ENCODE results near the gene LMOD1.
"Not testable (repeated sequence)": the region's sequence is repeated elsewhere in the genome, so short reads cannot be mapped to it uniquely, and the experiment has no call there.

LMOD1 gene

DNA sequence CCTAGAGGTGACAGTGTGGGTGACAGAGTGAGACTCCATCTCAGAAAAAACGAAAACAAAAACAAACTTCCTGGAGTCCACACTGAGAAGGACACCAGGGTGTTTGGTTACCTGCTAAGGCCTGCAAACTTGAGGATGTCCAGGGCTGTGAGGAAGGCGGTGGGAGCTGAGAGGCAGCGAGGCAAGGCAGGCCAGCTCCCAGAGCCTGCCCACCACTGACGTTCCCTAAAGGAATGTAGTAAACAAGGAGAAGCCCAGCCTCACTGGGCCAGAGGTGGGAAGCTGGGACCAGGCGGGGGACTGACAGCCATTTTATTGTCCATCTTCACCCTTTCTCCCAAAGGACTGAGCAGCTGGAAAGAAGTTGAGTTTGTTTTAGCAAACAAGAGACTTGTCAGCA is 33.5 kb downstream of the LMOD1 start:
- no peak for DNase-seq

DNA sequence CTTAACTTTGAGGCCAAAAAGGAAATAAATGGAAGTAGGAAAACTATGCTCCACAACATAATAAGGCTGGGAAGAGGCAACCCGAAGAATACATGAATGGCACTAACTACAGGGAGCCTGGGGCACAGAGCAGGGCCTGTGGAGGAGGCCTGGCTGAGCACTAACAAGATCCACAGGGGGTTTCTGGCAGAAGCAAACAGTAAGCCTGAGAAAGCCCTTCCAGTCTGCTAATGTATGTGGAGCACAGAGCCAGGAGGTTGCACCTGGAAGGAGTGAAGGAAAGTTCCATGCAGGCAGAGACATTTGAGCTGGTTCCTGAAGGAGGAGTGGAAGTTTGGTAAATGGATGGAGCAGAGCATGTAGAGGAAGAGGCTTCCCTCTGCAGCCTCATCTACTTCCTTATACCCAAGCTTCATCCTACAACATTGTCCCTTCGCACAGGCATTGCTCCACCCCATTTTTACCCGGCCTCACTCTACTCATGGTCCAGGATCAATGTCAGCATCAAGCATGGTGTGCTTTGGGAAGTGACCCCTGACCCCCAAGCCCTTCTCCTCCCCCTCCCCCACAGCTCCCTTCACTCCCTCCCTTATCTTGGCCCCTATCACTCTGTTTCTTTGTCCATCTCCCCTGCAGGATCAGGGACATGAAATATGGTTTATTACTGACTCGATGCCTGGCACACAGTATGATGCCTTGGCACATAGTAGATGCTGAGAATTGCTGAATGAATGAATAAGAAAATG is 34.3 kb downstream of the LMOD1 start:
- DNase-seq = no peak

- DNase-seq = no peak
Measured at GRCh38 chr1:201907621-201908020, 38.7 kb downstream of the LMOD1 start.

GRCh38 chr1:201906336-201906735 is 40.0 kb downstream of the LMOD1 start:
- DNase-seq = no peak

- no peak for DNase-seq
Measured at GRCh38 chr1:201905234-201905890, 41.0 kb downstream of the LMOD1 start.

- DNase-seq = no peak
Measured at GRCh38 chr1:201904579-201904978, 41.8 kb downstream of the LMOD1 start.

GRCh38 chr1:201903135-201903534 is 43.2 kb downstream of the LMOD1 start:
- no peak for DNase-seq

DNA sequence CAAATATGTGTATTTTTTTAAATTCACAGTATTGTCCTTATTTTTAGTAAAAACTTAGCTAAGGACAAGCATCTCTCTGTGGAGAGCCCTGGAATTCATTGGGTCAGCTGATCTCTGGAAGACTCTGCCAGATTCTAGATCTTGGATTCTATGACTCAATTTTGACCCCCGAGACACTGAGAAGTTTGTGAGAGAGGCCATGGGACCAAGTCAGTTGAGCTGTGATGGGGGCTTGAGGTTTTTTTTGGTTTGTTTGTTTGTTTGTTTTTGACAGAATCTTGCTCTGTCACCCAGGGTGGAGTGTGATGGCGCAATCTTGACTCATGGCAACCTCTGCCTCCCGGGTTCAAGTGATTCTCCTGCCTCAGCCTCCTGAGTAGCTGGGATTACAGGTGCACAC is 44.1 kb downstream of the LMOD1 start:
- no peak for DNase-seq

DNA sequence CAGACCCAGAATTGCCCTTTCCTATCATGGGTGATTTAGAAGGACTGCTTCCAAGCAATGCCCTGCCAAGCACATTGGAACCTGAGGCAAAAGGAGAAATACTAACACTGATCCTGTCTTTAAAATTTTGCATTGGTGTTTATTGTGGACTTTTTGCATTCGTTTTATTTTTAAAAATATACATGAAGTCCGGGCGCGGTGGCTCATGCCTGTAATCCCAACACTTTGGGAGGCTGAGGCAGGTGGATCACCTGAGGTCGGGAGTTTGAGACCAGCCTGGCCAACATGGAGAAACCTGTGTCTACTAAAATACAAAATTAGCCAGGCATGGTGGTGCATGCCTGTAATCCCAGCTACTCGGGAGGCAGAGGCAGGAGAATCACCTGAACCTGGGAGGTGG is 45.3 kb downstream of the LMOD1 start:
- DNase-seq = not testable (repeated sequence)

GRCh38 chr1:201900476-201900875 is 45.9 kb downstream of the LMOD1 start:
- no peak for DNase-seq

GRCh38 chr1:201899683-201900429 is 46.5 kb downstream of the LMOD1 start:
- no peak for DNase-seq

DNA sequence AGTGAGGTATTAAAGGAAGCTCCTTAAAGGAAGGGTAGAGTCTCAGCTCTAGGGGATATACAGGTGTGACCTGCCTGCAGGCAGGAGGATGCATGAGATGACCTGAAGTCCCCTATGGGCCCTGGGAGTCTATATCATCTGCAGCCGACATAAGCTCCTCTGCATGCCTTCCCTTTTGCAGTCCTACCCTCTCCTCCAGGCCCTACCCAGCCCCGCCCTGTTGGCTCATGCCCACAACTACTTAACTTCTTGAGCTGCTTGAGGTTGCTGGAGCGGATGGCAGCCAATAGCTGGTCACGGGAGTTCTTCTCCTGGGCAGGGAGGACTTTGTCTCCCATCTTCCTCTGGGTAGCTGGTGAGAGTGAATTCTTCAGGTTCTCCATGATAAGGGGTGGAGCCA is 47.4 kb downstream of the LMOD1 start:
- DNase-seq = no peak

DNA sequence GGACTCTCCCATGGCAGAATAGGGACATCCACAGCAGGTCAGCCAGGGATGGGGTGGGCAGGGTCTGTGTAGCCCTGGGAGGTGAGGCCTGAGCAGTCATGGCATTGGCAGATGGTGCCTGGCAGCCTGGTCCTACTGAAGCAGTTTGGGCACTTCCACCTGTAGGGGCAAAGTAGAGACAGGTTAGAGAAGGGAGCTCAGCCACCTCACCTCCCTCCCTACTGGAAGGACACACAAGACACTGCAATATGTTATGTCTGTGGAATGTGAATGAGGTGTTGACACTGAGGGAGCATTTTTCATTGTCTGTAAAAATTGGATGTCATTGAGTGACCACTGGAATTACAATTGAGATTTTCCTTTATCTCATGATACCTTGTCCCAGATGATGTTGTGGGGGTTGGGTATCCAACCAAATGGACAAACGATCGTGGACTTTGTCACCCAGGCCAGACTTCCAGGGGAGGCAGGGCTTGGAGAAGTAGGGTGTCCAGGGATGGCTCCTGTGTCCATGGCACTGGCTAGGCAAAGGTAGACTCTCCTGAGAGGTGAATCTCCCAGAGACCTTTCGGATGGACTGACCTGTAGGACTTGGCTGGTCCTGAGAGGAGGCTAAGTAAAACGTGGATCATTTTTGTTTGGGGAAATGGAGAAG is 48.0 kb downstream of the LMOD1 start:
- DNase-seq = no peak

- DNase-seq = no peak
Measured at GRCh38 chr1:201896951-201897391, 49.4 kb downstream of the LMOD1 start.

GRCh38 chr1:201895913-201896807 is 50.2 kb downstream of the LMOD1 start:
- peak; percentile 63 for DNase-seq

- no peak for DNase-seq
Measured at GRCh38 chr1:201895120-201895665, 51.2 kb downstream of the LMOD1 start.

GRCh38 chr1:201894343-201895119 is 51.8 kb downstream of the LMOD1 start:
- DNase-seq = no peak

DNA sequence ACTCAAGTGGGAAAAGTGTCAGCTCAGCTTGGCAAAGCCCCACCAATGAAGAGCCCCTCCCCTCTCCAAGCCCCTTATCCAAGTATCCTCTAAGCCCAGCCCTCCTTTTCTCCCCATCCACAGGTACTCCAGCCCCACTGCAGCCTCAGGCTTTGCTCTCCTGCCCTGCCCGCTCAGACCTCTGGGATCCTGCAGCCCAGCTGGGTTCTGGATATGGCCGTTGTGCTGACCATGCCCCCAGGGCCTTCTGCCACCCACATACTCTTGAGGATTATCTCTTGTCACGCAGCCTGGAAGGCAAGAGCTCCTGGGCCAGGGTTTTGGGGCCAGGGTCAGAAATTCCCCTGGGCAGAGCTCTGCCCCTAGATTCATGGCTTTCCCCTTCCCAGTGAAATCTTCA is 52.9 kb downstream of the LMOD1 start:
- DNase-seq = no peak

- DNase-seq = no peak
Measured at GRCh38 chr1:201892211-201892610, 54.1 kb downstream of the LMOD1 start.

DNA sequence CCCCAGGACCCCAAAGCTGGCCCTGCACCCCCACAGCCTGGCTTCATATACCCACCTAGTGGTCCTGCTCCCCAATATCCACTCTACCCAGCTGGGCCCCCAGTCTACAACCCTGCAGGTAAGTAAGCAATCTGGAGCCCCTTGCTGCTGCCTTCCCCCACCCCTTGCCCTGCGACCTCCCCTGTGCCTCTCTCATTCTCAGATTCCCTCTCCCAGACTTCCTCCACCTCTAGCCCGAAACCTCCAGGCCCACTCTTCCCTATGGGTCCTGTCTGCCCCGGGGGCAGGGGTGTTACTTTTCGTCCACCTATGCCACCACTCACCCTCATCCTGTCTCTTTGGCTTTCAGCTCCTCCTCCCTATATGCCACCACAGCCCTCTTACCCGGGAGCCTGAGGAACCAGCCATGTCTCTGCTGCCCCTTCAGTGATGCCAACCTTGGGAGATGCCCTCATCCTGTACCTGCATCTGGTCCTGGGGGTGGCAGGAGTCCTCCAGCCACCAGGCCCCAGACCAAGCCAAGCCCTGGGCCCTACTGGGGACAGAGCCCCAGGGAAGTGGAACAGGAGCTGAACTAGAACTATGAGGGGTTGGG is 54.8 kb downstream of the LMOD1 start:
- DNase-seq = no peak

Data from NCI-H510A (cell line).